SKM-1 treated with dmso at 0.1 percent for 144 hours (cell line): Measurements from ENCODE around the gene FAM222B.
A peak's percentile ranks its signal among the peaks of the same experiment; 100 is the strongest.
"Not testable (repeated sequence)": the region's sequence is repeated elsewhere in the genome, so short reads cannot be mapped to it uniquely, and the experiment has no call there.

Source experiments
- DNase-seq: peaks from one replicate; lab custom pipeline; 2025; ENCODE audit not compliant: unreplicated experiment; lab: John Stamatoyannopoulos, UW

The FAM222B gene

DNA sequence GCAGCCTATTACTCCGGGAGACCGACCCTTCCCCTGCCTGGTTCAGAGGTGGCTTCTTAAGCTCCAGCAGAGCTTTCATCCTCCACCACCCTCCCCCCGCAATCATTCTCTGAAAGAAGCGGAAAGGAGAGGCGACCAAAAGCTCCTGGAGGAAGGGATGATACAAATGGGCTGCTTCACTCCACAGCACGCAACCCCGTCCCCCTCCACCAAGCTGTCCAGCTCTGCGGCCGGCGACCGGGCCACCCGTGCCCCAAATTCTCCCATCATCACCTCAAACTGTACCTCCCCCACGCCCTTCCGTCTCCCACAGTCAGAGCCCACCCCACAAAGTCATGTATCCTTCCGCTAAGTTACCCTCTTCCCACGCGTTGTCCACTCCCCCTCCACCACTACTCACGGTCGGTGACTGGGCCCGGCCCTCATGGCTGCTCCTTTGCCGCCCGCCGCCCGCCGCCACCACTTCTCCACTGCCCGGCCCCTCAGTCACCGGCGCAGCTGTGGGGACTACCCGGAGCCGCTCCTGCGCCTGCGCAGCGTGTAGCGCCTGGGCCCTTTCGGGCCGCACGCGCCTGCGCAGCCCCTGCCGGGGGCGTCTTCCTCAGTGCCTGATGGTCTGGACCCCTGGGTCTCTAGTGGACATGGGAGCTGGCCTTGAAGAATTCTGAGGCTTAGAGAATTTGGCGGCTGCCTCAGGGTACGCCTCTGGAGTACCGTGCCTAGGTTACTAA lies at the start of gene FAM222B:
TSS of gene FAM222B (minus strand) at position 509 of the 731 bp plus-strand sequence. CDS start 76,123 bp downstream, outside the sequence.
- DNase-seq: peak; percentile 73

- no peak for DNase-seq
These were observed 49.4 kb upstream of the FAM222B start for GRCh38 chr17:28892024-28892423.

DNA sequence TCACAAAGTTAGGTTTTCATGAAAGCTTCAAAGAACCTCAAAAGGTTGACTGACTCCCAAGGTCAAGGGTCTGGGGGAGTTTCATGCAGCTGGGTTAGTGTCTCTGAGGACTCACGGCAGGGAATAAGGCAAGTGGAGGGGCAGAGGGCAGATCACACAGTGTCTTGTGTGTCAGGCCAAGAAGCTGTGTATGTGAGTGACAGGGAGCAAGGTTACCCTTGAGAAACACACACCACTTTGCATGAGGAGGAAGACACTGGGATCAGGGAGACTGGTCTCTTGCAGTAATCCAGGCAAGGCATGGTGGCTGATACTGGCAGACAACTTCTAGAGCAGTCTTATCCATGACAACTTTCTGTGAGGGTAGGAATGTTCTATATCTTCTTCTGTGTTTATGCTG lies 48.6 kb upstream of the FAM222B start:
- no peak for DNase-seq

DNA sequence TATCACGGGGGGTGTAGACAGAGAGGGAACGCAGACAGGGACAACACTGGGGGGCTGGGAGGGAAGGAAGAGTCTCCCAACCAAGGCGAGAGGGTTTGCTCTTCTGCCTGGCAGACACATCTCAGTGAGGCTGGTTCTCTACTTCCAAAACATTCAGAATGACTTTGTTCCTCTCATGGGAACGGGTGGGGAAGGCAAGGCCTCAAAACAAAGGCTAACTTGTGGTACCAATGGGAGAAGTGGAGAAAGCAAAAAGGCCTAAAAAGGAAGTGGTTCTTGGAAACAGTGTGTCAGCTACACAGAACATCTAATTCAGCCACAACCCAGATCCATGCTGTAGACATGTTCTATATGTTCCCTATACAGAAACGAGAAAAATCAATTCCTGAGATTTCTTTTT lies 47.4 kb upstream of the FAM222B start:
- peak; percentile 19 for DNase-seq

- no peak for DNase-seq
These were observed 46.2 kb upstream of the FAM222B start for GRCh38 chr17:28888832-28889231.

DNA sequence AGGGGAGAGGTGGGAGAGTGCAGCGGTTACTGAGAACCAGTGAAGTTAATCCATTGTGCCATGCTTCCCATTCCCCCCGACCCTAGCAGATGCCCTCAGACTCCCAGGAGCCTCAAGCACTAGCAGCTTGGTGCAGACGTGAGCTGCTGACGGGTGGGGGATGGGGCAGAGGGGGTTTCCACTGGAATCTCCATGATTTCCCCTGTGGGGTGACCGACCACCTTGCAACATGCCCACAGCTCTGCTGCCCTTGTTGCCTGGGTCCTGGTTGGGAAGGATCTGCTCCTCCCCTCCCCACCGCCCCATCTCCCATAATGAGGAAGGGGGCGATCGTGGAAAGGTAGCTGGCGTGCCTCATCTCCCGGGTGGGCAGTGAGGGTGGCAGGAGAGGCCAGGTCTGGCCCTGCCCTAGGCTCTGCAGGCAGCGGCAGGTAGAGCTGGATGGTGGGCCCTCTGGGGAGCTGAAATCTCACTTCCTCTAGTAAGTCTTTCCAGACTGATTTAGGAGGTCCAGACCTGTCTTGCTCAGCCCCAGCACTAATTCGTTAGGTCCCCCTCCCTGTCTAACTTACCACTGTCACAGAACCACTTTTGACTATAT lies 45.4 kb upstream of the FAM222B start:
- DNase-seq: no peak

GRCh38 chr17:28885951-28886350 lies 43.4 kb upstream of the FAM222B start:
- DNase-seq: no peak

DNA sequence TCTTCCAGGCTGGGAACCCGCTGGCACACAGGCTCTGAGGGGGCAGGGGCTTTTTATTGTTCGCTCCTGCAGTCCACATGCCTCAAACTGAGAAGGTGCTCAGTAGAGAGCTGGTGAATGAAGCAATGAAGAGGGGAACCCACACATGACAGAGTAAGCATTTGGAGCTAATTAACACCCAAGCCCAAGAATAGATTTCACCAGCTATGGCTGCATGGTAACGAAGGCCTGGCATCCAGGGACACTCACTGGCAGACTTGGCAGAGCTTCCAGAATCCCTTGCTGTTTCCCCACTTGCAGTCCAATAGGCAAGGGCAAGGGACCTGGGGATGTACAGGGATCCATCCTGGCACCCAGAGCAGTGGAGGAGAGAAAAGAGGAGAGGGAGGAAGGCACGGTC lies 42.8 kb upstream of the FAM222B start:
- DNase-seq: no peak

DNA sequence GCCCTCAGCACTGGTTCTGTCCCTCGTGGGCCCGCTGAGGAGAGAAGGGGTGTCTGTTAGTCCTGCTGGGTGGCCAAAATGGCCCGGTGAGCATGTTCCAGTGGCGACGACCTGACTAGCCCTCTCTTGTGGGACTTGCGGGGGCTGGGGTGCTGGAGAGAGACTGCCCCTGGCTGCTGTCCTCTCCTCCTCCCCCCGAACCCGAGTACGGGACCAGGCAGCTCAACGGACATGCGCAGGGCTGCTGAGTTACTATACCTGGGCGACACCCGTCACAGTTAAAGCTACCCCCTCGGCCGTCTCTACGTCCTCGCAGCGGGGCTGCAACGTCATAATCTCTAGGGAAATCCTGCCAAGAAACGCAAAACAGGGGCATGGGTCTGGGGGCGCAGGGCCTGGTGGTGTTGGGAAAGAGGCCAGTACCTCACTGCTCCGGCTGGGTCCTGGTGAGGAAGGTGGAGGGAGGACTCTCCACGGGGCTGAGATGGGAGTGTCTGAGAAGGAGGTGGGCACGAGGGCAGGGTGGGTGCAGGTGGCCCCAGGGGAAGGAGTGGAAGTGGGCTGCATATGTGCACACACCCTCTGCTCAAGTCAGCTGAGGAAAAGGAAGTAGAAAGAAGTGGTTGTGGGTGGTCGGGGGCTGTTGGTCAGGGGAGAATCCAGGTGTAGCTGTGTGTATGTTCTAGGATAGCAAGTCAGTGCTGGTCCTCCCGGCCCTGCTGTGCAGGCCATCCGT lies 41.5 kb upstream of the FAM222B start:
- no peak for DNase-seq

DNA sequence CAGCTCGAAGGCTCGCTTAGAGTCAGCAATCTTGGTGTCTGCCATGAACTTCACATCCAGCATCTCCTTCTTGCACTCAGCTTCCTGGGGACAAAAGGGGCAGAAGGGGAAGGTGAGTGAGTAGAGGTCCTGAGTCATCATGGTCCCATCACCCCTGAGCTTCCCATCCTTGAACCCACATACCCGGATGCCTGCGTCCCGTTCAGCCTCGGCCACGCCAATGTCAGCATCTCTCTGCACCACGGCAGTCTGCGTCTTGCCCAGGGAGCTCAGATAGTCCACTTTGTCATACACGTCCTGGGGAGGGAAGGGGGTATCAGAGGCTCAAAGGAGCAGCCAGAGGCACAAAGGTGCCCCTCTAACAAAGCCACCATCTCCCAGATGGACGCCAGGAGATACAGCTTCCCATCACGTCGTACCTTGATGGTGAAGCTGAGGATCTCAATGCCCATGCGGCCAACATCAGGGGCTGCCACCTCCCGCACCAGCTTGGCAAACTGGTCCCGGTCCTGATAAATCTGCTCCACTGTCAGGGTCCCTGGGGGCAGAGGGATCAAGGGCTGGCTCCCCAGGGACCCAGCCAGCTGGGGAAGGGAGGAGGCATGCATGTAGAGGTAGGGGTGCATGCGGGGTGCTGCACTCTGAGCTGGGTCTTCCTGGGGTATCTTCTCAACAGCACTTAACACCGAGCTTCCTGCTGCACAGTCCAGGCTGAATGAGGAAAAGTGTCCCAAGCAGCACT lies 39.7 kb upstream of the FAM222B start:
- DNase-seq: no peak

GRCh38 chr17:28881533-28882056 lies 39.0 kb upstream of the FAM222B start:
- DNase-seq: no peak

DNA sequence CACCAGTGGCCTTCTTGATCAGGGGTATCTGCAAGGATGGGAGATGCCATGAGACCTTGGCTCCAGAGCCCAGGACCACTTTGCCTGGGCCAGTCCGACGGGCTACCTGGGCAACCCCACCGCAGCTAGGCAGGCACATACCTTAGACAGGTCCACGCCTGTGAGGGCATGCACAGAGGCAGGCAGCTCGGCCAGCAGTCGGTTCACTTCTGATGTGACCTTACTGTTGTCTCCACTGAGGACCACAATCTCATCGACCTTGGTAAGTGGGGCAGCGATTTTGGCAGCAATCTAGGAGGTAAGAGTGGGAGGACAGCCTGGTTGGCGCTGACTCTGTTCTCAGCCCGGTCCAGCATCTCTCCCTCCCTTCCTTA lies 38.0 kb upstream of the FAM222B start:
- DNase-seq: no peak

DNA sequence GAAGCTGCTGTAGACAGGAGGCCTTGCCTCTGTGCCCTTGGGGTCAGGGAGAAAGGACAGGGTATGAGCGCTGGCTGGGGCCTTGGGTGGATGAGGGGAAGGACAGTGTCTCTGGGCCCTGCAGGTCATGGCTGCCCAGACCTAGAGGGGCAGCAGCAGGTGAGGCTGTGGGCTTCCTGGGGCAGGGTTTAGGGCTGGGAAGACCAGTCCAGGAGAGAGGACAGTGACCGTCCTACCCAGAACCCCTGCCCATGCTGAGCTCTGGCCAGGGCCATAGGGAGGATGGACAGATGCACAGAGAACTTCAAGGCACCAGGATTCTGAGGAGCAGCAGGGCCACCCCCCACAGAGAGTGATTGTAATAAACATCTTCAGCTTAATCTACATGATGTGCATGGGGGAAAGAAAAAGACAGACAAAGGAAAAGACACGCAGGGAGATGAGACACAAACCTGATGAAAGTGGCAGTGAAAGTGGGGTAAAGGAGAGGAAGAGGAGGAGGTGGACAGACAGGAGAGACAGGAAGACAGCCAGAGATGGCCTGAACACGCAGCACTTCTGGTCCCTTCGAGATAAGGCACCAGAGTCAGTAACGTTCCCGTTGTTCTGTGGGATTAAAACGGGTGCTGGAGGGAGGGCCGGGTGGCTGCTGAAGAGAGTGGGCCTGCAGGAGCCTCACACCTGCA lies 37.4 kb upstream of the FAM222B start:
- no peak for DNase-seq

DNA sequence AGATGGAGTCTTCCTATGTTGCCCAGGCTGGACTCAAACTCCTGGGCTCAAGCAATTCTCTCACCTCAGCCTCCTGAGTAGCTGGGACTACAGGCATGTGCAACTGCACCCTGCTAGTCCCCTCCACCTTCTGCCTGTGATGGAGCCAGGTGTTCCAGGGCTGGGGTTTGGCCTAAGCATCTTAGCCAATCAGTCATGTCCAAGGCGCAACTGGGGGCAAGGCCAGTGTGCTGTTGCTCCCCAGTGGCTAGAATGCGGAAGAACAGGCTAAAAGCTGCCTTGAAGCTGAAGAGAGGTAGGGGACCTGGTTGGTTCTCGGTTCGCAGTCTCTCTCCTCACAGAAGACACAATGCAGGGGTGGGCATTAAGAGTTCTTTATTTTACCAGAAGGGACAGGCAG lies 36.4 kb upstream of the FAM222B start:
- no peak for DNase-seq

DNA sequence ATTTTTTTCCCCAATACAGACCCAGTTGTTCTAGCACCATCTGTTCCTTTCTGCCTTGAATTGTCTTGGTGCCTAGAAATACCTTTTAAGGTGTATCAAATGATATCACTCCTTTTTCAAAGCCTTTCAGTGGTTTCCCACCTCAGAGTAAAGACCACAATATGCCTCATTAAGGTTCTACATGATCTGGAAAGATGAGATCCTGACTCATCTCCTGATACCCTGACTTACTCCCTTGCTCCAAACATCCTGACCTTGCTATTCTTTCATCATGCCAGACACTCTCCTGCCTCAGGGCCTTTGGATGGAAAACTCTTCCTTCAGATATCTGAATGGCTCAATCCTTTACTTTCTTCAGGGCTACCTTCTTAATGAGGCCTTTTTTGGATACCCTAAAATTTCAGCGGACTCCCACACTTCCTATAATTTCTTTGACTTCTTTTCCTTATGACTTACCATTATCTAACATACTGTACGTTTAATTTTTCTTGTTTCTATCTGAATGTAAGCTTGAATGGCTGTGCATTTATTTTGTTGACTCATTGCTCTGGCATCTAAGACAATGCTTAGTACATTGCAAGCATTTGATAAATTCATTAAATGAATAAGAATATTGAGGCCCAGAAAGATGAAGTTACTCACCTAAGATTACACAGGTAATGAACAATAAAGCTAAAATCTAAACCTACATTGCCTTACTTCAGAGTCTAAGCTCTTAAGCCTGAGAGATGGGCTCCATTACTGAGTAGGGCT lies 35.7 kb upstream of the FAM222B start:
- no peak for DNase-seq

DNA sequence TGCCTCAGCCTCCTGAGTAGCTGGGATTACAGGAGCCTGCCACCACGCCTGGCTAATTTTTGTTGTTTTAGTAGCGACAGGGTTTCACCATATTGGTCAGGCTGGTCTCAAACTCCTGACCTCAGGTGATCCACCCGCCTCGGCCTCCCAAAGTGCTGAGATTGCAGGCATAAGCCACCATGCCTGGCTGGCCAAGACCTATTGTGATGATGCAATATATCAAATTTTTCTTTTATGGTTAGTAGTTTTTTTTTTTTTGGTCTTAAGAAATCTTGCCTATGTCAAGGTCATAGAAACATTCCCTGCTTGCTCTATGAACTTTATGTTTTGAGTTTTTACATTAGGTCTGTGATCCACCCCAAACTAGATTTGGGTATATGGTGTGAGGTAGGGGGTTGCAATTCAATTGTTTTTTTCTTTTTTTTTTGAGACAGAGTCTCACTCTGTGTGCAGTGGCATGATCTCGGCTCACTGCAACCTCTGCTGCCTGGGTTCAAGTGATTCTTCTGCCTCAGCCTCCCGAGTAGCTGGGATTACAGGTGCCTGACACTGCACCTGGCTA lies 34.6 kb upstream of the FAM222B start:
- DNase-seq: not testable (repeated sequence)

DNA sequence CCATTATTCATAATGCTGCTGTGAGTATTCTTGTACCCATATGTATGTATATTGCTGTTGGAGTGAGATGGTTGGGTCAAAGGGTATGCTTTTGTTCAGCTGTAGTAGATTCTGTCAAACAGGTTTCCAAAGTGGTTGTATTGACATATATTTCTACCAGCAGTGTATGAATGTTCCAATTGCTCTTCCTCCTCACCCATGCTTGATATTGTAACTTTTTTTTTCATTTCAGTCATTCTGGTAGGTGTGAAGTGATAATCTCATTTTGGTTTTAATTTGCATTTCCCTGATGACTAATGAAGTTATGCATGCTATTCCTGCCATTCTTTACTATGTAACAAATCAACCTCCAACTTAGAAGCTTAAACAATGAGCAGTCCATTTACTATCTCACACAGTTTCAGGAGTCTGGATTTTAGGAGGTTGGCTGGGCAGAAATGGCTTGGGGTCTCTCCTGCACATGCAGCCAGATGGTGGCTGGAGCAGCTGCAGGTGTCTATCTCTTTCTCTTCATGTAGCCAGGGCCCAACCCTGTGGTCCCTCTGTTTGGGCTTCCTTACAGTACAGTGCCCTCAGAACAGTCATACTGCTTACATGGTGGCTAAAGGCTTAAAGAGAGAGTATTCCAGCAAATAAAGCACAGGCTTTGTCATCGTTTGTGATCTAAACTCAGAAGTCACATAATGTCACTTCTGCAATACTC lies 33.4 kb upstream of the FAM222B start:
- no peak for DNase-seq

- no peak for DNase-seq
These were observed 32.2 kb upstream of the FAM222B start for GRCh38 chr17:28874750-28875149.

GRCh38 chr17:28873839-28874238 lies 31.2 kb upstream of the FAM222B start:
- DNase-seq: no peak
